SK-N-SH (cell line): Measurements from ENCODE around the gene CPNE7.

Experiments
- EP300 ChIP-seq, 2 experiments: IDR thresholded peaks; 2 replicates each; pipeline versions ENCODE4 v1.4.0 to v1.6.1; 2012; ENCODE audit warnings: borderline replicate concordance in 1 of 2, low read depth in 1 of 2, low read length in 1 of 2
- FOXM1 ChIP-seq: IDR thresholded peaks from 2 replicates; pipeline ENCODE4 v1.4.0; 2012; ENCODE audit warnings: low read depth, mild to moderate bottlenecking
- GABPA ChIP-seq: IDR thresholded peaks from 2 replicates; pipeline ENCODE4 v1.4.0; 2012; ENCODE audit warnings: low read depth, mild to moderate bottlenecking
- JUND ChIP-seq: IDR thresholded peaks from 2 replicates; pipeline ENCODE4 v1.4.0; 2012
- RFX5 ChIP-seq: IDR thresholded peaks from 2 replicates; pipeline ENCODE4 v1.6.1; 2012; ENCODE audit warnings: mild to moderate bottlenecking, improper control_type of control experiment, low read length
- TCF12 ChIP-seq: IDR thresholded peaks from 2 replicates; pipeline ENCODE4 v1.4.0; 2012
- TEAD4 ChIP-seq: IDR thresholded peaks from 2 replicates; pipeline ENCODE4 v1.4.0; 2012; ENCODE audit warnings: mild to moderate bottlenecking, borderline replicate concordance; ENCODE audit not compliant: insufficient read depth
- TF ChIP-seq, protein P1 (sequence below): fragments of 200-600 bp; sonication (generic); IDR thresholded peaks from 2 replicates; pipeline ENCODE4 v1.6.1; 2017; ENCODE audit warnings: antibody characterized with exemption, mild to moderate bottlenecking, moderate library complexity
- TF ChIP-seq, protein P2 (sequence below): IDR thresholded peaks from 2 replicates; pipeline ENCODE4 v1.4.0; 2012; ENCODE audit warnings: low read depth, borderline replicate concordance
- TF ChIP-seq, protein P3 (sequence below): fragments of 150-350 bp; IDR thresholded peaks from 2 replicates; pipeline ENCODE4 v1.6.1; 2016; ENCODE audit warnings: mild to moderate bottlenecking, low read depth, low read length
- TF ChIP-seq, protein P4 (sequence below): IDR thresholded peaks from 2 replicates; pipeline ENCODE4 v1.6.1; 2012; ENCODE audit warnings: mild to moderate bottlenecking, low read depth, low read length, moderate library complexity
- TF ChIP-seq, protein P5 (sequence below): IDR thresholded peaks from 2 replicates; pipeline ENCODE4 v1.4.0; 2012; ENCODE audit warnings: low read depth

DNA sequence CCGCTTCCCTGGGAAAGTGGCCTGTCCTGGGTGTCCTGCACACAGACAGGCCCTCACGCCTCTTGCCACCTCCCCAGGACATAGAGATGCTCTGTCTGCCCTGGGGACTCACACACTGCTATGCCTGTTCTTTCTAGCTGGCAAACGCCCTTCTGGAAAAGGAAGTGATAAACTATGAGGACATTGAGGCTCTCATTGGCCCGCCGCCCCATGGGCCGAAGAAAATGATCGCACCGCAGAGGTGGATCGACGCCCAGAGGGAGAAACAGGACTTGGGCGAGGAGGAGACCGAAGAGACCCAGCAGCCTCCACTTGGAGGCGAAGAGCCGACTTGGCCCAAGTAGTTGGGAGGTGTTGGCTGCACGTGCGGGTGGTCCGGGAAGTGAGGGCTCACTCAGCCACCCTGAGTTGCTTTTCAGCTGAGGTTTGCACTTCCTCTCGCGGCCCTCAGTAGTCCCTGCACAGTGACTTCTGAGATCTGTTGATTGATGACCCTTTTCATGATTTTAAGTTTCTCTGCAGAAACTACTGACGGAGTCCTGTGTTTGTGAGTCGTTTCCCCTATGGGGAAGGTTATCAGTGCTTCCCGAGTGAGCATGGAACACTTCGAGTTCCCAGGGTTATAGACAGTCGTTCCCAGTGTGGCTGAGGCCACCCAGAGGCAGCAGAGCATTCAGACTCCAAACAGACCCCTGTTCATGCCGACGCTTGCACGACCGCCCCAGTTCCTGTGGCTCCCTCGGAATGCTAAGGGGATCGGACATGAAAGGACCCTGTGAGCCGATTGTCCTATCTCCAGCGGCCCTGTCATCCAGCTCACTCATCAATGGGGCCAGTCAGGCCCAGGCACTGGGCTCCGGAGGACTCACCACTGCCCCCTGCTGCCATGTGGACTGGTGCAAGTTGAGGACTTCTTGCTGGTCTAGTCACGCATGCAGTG, 18.5 kb upstream of the CPNE7 start:
- TF ChIP-seq, protein P1, sequence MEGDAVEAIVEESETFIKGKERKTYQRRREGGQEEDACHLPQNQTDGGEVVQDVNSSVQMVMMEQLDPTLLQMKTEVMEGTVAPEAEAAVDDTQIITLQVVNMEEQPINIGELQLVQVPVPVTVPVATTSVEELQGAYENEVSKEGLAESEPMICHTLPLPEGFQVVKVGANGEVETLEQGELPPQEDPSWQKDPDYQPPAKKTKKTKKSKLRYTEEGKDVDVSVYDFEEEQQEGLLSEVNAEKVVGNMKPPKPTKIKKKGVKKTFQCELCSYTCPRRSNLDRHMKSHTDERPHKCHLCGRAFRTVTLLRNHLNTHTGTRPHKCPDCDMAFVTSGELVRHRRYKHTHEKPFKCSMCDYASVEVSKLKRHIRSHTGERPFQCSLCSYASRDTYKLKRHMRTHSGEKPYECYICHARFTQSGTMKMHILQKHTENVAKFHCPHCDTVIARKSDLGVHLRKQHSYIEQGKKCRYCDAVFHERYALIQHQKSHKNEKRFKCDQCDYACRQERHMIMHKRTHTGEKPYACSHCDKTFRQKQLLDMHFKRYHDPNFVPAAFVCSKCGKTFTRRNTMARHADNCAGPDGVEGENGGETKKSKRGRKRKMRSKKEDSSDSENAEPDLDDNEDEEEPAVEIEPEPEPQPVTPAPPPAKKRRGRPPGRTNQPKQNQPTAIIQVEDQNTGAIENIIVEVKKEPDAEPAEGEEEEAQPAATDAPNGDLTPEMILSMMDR, result peak; percentile 83
- TF ChIP-seq GABPA, result no peak
- no peak for TF ChIP-seq TCF12
- no peak for TF ChIP-seq EP300 (IDR thresholded peaks at IDR 0.05; ENCODE audit: borderline replicate concordance in 1 of 2, low read depth in 1 of 2, low read length in 1 of 2)
- TF ChIP-seq, protein P2, sequence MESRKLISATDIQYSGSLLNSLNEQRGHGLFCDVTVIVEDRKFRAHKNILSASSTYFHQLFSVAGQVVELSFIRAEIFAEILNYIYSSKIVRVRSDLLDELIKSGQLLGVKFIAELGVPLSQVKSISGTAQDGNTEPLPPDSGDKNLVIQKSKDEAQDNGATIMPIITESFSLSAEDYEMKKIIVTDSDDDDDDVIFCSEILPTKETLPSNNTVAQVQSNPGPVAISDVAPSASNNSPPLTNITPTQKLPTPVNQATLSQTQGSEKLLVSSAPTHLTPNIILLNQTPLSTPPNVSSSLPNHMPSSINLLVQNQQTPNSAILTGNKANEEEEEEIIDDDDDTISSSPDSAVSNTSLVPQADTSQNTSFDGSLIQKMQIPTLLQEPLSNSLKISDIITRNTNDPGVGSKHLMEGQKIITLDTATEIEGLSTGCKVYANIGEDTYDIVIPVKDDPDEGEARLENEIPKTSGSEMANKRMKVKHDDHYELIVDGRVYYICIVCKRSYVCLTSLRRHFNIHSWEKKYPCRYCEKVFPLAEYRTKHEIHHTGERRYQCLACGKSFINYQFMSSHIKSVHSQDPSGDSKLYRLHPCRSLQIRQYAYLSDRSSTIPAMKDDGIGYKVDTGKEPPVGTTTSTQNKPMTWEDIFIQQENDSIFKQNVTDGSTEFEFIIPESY, result no peak
- TF ChIP-seq RFX5, result no peak
- TF ChIP-seq, protein P3, sequence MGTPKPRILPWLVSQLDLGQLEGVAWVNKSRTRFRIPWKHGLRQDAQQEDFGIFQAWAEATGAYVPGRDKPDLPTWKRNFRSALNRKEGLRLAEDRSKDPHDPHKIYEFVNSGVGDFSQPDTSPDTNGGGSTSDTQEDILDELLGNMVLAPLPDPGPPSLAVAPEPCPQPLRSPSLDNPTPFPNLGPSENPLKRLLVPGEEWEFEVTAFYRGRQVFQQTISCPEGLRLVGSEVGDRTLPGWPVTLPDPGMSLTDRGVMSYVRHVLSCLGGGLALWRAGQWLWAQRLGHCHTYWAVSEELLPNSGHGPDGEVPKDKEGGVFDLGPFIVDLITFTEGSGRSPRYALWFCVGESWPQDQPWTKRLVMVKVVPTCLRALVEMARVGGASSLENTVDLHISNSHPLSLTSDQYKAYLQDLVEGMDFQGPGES, result no peak
- no peak for TF ChIP-seq FOXM1
- TF ChIP-seq TEAD4, result no peak
- TF ChIP-seq, protein P4, sequence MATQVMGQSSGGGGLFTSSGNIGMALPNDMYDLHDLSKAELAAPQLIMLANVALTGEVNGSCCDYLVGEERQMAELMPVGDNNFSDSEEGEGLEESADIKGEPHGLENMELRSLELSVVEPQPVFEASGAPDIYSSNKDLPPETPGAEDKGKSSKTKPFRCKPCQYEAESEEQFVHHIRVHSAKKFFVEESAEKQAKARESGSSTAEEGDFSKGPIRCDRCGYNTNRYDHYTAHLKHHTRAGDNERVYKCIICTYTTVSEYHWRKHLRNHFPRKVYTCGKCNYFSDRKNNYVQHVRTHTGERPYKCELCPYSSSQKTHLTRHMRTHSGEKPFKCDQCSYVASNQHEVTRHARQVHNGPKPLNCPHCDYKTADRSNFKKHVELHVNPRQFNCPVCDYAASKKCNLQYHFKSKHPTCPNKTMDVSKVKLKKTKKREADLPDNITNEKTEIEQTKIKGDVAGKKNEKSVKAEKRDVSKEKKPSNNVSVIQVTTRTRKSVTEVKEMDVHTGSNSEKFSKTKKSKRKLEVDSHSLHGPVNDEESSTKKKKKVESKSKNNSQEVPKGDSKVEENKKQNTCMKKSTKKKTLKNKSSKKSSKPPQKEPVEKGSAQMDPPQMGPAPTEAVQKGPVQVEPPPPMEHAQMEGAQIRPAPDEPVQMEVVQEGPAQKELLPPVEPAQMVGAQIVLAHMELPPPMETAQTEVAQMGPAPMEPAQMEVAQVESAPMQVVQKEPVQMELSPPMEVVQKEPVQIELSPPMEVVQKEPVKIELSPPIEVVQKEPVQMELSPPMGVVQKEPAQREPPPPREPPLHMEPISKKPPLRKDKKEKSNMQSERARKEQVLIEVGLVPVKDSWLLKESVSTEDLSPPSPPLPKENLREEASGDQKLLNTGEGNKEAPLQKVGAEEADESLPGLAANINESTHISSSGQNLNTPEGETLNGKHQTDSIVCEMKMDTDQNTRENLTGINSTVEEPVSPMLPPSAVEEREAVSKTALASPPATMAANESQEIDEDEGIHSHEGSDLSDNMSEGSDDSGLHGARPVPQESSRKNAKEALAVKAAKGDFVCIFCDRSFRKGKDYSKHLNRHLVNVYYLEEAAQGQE, result no peak
- TF ChIP-seq JUND, result no peak
- TF ChIP-seq, protein P5, sequence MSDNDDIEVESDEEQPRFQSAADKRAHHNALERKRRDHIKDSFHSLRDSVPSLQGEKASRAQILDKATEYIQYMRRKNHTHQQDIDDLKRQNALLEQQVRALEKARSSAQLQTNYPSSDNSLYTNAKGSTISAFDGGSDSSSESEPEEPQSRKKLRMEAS, result no peak
